ENCODE data around the gene EPB41L5. TPM values are rescaled to one million over a fixed set of nuclear protein-coding genes. Genes with fewer than 3 reads are reported as not detected.
"Not testable (repeated sequence)": the region's sequence is repeated elsewhere in the genome, so short reads cannot be mapped to it uniquely, and the experiment has no call there.

EPB41L5 gene
- 78.0 TPM for total RNA-seq (ENCODE audit: unreplicated experiment)
- long read RNA-seq, full-length matches to known transcripts, result 2 of 7 reads
- long read RNA-seq, partial matches to known transcripts, result 1 of 7 reads
- long read RNA-seq, other reads (novel, unspliced or antisense), result 4 of 7 reads

DNA sequence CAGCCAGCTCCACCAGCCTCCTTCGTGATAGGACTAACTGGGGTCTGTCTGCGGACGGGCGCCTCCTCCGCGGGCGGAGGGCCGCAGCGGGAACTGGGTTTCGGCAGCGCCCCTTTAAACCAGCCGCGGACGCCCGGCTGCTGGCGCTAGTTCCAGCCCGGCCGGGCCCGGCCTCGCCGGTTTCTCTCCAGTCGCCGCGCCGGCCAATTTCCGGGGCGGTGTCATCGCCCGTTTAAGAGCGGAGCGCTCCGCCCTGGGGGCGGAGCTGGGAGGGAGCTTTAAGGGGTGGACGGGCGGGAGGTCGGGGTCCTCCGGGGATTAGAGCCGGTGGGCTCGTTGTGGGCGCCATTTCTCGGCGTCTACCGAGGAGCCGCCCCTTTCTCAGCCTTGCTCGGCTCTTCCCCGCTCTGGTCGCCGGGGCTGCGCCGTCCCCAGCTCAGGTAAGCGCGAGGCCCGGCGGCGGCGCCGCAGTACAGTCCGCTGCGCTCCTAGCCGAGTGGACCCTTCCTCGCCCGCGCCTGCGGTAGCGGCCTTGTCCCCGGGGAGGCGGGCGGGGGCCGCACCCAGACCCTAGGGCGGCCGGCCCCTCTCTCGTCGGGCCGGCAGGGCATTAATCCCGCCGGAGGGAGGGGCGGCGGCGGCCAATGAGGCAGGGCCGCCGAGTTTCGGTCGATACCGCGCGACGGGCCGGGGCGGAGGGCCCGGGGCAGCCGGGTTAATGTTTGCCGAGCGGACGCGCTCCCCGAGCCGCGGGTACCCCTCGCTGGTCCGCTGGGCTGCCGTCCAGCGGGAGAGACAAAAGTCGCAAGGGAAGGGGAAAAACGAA, at the start of gene EPB41L5:
Gene EPB41L5, plus strand, starts transcription at position 307 of the 826 bp plus-strand sequence. CDS start 6,008 bp downstream, outside the sequence.
- peak within 1 kb of the TSS; percentile 81 for H3K27ac Mint-ChIP-seq (ENCODE audit: unreplicated experiment)
- H3K4me3 Mint-ChIP-seq (ENCODE audit: unreplicated experiment), result peak within 1 kb of the TSS; percentile 95
- peaks cover 16% of the 10 kb centered on the region for H3K36me3 Mint-ChIP-seq (ENCODE audit: low read depth, unreplicated experiment)
- peaks cover 5% of the 10 kb centered on the region for H3K27me3 Mint-ChIP-seq (ENCODE audit: unreplicated experiment)
- H3K9me3 Mint-ChIP-seq (ENCODE audit: unreplicated experiment), result no peaks in the 10 kb centered on the region
- peak; percentile 89 for DNase-seq (ENCODE audit: low spot score)
- H3K4me1 Mint-ChIP-seq (ENCODE audit: unreplicated experiment), result peaks cover 20% of the 10 kb centered on the region
- TF ChIP-seq, protein P1, sequence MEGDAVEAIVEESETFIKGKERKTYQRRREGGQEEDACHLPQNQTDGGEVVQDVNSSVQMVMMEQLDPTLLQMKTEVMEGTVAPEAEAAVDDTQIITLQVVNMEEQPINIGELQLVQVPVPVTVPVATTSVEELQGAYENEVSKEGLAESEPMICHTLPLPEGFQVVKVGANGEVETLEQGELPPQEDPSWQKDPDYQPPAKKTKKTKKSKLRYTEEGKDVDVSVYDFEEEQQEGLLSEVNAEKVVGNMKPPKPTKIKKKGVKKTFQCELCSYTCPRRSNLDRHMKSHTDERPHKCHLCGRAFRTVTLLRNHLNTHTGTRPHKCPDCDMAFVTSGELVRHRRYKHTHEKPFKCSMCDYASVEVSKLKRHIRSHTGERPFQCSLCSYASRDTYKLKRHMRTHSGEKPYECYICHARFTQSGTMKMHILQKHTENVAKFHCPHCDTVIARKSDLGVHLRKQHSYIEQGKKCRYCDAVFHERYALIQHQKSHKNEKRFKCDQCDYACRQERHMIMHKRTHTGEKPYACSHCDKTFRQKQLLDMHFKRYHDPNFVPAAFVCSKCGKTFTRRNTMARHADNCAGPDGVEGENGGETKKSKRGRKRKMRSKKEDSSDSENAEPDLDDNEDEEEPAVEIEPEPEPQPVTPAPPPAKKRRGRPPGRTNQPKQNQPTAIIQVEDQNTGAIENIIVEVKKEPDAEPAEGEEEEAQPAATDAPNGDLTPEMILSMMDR (IDR thresholded peaks at IDR 0.05; ENCODE audit: unreplicated experiment), result no peak

DNA sequence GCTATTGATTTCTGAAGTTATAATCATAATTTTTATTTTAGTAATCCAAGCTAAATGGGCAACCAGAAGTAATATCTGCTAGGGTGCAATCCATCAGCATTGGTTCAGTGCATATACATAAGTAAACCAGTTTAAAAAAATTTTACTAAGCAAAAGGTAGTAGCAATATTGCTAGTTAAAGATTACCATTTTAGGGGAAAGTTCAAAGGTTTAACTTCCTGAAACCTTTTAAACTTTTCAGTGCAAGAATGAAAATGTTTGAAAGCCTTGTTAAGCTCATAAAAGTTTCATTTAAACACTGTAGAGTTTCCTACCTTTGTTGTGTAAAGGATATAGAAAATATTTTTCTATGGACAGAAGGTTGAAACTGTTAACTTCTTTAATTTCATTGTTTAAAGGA, 31.0 kb upstream of the EPB41L5 start:
- no peaks in the 10 kb centered on the region for H3K9me3 Mint-ChIP-seq (ENCODE audit: unreplicated experiment)
- H3K27ac Mint-ChIP-seq (ENCODE audit: unreplicated experiment), result no peak overlapping the region
- H3K4me3 Mint-ChIP-seq (ENCODE audit: unreplicated experiment), result no peak overlapping the region
- TF ChIP-seq, protein P1 (IDR thresholded peaks at IDR 0.05; ENCODE audit: unreplicated experiment), result no peak
- peaks cover 3% of the 10 kb centered on the region for H3K36me3 Mint-ChIP-seq (ENCODE audit: low read depth, unreplicated experiment)
- no peaks in the 10 kb centered on the region for H3K4me1 Mint-ChIP-seq (ENCODE audit: unreplicated experiment)
- no peak for DNase-seq (ENCODE audit: low spot score)
- peaks cover 3% of the 10 kb centered on the region for H3K27me3 Mint-ChIP-seq (ENCODE audit: unreplicated experiment)

DNA sequence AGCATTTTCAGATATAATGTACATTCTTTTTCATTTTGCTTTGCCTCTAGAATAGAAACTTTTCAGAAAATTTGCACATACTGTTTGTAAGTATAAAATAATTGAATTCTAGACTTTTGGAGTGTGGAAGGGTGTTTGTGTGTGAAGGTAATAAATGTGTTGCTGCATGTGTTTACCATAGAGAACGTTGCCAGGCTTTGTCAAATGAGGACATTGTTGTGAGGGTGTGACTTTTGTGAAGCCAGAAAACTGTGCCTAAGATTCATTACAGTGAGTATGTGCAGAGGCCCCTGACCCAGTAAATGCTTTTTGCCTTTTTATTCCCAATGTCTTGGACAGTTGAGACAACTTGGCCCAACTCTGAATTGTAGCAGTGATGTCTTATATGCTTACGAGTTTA, 30.4 kb upstream of the EPB41L5 start:
- Mint-ChIP-seq H3K4me1 (ENCODE audit: unreplicated experiment) (no peaks in the 10 kb centered on the region), H3K4me3 (ENCODE audit: unreplicated experiment) (no peak overlapping the region), H3K27ac (ENCODE audit: unreplicated experiment) (no peak overlapping the region), H3K36me3 (ENCODE audit: low read depth, unreplicated experiment) (peaks cover 3% of the 10 kb centered on the region), H3K27me3 (ENCODE audit: unreplicated experiment) (peaks cover 3% of the 10 kb centered on the region), H3K9me3 (ENCODE audit: unreplicated experiment) (no peaks in the 10 kb centered on the region)
- DNase-seq (ENCODE audit: low spot score), result no peak
- TF ChIP-seq, protein P1 (IDR thresholded peaks at IDR 0.05; ENCODE audit: unreplicated experiment), result no peak

DNA sequence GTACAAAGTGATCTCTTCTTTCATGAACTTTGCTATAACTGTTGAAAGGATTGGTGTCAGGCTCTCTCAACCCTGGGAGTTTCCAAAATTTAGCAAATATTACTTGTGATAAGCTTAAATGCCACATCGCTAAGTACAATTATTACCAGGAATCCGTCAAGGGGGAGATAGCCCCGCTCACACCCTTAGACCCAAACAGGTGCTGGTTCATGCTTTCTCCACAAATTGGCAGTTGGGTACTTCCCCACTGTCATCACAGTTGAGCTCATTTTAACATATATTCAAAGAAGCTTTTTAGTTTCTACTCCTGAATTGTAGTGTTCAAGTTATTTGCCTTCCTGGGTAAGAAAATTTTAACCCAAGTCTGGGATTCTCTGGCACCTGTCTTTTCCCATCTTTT, 29.8 kb upstream of the EPB41L5 start:
- TF ChIP-seq, protein P1 (IDR thresholded peaks at IDR 0.05; ENCODE audit: unreplicated experiment), result no peak
- Mint-ChIP-seq H3K4me3 (ENCODE audit: unreplicated experiment) (no peak overlapping the region), H3K27ac (ENCODE audit: unreplicated experiment) (no peak overlapping the region), H3K9me3 (ENCODE audit: unreplicated experiment) (no peaks in the 10 kb centered on the region), H3K4me1 (ENCODE audit: unreplicated experiment) (no peaks in the 10 kb centered on the region), H3K27me3 (ENCODE audit: unreplicated experiment) (peaks cover 3% of the 10 kb centered on the region), H3K36me3 (ENCODE audit: low read depth, unreplicated experiment) (peaks cover 3% of the 10 kb centered on the region)
- no peak for DNase-seq (ENCODE audit: low spot score)

DNA sequence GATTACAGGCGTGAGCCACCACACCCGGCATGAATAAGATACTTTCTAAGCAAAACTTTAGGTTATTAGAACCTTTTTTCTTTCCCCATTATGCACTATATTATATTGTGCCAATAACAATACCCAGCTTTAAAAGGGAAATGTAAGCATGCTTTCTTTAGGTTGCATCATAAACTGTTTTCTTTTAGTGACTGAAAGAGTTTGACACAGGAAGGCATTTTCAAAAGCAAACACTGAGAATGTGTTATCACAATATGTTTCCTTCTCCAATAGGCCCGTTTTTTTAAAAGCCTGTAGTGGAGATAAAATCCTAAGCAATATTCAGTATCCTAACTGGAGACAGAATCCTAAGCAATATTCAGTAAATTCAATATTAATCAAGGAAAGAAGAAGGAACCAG, 16.7 kb upstream of the EPB41L5 start:
- H3K9me3 Mint-ChIP-seq (ENCODE audit: unreplicated experiment), result no peaks in the 10 kb centered on the region
- no peak overlapping the region for H3K27ac Mint-ChIP-seq (ENCODE audit: unreplicated experiment)
- no peak for DNase-seq (ENCODE audit: low spot score)
- H3K4me3 Mint-ChIP-seq (ENCODE audit: unreplicated experiment), result no peak overlapping the region
- TF ChIP-seq, protein P1 (IDR thresholded peaks at IDR 0.05; ENCODE audit: unreplicated experiment), result no peak
- no peaks in the 10 kb centered on the region for H3K27me3 Mint-ChIP-seq (ENCODE audit: unreplicated experiment)
- H3K4me1 Mint-ChIP-seq (ENCODE audit: unreplicated experiment), result no peaks in the 10 kb centered on the region
- no peaks in the 10 kb centered on the region for H3K36me3 Mint-ChIP-seq (ENCODE audit: low read depth, unreplicated experiment)

DNA sequence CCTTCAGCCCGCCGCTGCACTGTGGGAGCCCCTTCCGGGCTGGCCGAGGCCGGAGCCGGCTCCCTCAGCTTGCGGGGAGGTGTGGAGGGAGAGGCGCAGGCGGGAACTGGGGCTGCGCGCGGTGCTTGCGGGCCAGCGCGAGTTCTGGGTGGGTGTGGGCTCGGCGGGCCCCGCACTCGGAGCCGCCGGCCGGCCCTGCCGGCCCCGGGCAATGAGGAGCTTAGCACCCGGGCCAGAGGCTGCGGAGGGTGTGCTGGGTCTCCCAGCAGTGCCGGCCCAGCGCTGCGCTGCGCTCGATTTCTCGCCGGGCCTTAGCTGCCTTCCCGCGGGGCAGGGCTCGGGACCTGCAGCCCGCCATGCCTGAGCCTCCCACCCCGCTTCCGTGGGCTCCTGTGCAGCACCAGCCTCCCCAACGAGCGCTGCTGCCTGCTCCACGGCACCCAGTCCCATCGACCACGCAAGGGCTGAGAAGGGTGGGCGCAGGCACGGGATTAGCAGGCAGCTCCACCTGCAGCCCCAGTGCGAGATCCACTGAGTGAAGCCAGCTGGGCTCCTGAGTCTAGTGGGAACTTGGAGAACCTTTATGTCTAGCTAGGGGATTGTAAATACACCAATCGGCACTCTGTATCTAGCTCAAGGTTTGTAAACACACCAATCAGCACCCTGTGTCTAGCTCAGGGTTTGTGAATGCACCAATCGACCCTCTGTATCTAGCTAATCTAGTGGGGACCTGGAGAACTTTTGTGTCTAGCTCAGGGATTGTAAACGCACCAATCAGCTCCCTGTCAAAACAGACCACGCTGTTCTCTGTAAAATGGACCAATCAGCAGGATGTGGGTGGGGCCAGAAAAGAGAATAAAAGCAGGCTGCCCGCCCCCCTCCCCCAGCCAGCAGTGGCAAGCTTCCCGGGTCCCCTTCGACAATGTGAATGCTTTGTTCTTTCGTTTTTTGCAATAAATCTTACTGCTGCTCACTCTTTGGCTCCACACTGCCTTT, 15.7 kb upstream of the EPB41L5 start:
- not testable (repeated sequence) for H3K4me3 Mint-ChIP-seq (ENCODE audit: unreplicated experiment); H3K36me3 Mint-ChIP-seq (ENCODE audit: low read depth, unreplicated experiment); H3K27me3 Mint-ChIP-seq (ENCODE audit: unreplicated experiment); H3K27ac Mint-ChIP-seq (ENCODE audit: unreplicated experiment); H3K9me3 Mint-ChIP-seq (ENCODE audit: unreplicated experiment); DNase-seq (ENCODE audit: low spot score); H3K4me1 Mint-ChIP-seq (ENCODE audit: unreplicated experiment)

Data from endothelial cell (in vitro differentiated cells).